Fibroblast of mammary gland (primary cell): ENCODE measurements around the gene SH3TC2.

Source experiments
- DNase-seq: peaks from one replicate; pipeline ENCODE4 v3.0.0-alpha.2; 2010; ENCODE audit warnings: low read depth
- H3K4me3 ChIP-seq: 2 replicates; pipeline ENCODE4 v1.5.1; 2011; ENCODE audit warnings: low read depth, mild to moderate bottlenecking, low read length, moderate library complexity; ENCODE audit not compliant: control insufficient read depth
- TF ChIP-seq, protein P1 (sequence below): conservative IDR thresholded peaks from 2 replicates; pipeline ENCODE4 v1.5.1; 2011; ENCODE audit warnings: low read depth, low read length, inconsistent platforms; ENCODE audit not compliant: control insufficient read depth, insufficient read depth

The SH3TC2 gene

DNA sequence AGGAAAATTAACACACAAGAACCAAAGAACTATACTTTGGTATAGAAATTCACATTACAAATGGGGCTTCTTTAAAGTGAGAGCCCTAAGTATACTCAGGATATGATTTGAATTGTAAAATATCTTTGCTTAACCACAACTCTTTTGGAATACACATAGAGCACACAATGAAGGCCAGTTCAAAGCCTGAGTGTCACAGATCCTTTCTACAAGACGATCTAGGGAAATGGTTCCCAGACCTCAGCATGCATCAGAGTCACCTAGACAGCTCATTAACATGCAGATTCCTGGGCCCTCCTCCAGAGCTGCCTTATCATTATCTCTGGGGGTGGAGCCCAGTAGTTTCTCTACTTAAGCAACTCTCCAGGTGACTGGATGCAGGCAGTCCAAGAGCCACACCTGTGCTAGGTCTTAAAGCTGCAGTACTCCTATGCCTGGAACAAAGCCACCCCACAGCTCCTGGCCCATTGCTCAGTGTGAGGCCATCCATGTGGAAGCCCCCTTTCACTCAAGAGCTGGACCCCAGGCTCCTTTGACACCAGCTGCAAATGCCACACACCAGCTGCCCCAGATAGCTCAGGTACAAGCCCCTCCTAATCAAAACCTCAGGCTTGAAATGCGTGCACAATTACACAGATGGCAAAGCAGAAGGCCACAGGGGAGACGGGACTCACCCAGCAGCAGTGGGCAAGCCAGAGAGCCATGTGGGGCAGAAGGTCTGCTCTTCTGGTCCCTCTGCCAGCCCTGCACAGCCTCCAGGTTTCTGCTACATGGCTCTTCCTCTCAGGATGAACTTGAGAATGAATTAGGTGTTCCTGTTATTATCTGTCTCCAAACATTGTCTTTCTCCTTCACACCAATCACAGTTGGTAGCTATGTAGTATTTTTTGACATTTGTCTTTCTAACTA, 106.1 kb downstream of the SH3TC2 start:
- TF ChIP-seq, protein P1, sequence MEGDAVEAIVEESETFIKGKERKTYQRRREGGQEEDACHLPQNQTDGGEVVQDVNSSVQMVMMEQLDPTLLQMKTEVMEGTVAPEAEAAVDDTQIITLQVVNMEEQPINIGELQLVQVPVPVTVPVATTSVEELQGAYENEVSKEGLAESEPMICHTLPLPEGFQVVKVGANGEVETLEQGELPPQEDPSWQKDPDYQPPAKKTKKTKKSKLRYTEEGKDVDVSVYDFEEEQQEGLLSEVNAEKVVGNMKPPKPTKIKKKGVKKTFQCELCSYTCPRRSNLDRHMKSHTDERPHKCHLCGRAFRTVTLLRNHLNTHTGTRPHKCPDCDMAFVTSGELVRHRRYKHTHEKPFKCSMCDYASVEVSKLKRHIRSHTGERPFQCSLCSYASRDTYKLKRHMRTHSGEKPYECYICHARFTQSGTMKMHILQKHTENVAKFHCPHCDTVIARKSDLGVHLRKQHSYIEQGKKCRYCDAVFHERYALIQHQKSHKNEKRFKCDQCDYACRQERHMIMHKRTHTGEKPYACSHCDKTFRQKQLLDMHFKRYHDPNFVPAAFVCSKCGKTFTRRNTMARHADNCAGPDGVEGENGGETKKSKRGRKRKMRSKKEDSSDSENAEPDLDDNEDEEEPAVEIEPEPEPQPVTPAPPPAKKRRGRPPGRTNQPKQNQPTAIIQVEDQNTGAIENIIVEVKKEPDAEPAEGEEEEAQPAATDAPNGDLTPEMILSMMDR = no peak
- no peak overlapping the region for H3K4me3 ChIP-seq
- DNase-seq = no peak
